GM21515 (cell line): ENCODE results near the gene MAEA.

ENCODE experiments used
- ATAC-seq: cut with Tn5 transposase; IDR thresholded peaks from one replicate; pipeline ENCODE4 v1.9.1; 2021; ENCODE audit not compliant: unreplicated experiment

The MAEA gene

DNA sequence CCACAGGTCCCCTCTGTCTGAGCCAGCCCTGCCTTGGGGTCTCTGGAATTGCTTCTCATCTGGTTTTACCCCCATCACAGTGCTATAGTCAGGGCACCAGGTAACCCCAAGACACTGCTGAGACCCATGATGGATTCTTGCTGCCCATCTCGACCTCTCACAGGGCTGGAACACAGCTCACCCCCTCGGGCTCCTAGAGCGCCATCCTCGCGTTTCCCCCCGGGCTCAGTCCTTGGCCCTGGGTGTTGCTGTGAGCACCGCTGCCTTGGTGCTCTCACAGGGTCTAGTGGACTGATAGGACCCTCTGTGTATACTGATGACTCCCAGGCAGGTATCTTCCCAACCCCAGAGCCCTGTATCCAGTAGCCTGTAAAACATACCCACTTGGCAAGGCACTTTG, 8.8 kb downstream of the MAEA start:
- ATAC-seq, result no peak

DNA sequence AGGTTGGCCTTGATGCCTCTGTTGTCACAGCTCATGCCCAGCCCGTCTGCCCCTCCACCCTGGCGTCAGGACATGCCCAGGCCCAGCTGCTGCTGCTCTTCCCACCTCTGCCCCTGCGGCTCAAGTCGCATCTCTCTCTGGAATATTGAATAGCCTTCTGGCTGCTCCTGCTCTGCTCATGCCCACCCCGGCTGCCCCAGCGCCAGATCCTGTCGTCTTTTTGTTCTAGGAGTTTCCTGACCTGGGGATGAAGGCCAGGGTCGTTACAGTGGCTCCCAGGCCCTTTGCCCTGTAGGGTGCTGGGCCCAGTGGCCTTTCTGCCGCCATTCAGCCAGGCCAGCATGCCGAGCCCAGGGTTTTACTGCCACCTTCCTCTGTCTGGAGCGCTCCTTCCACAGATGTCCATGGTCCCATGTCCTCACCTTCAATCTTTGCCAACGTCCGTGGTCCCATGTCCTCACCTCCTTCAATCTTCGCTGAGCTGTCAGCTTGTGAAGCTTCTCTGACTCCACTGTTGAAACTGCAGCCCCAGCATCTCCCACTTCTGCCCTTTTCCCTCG, 9.7 kb downstream of the MAEA start:
- no peak for ATAC-seq

DNA sequence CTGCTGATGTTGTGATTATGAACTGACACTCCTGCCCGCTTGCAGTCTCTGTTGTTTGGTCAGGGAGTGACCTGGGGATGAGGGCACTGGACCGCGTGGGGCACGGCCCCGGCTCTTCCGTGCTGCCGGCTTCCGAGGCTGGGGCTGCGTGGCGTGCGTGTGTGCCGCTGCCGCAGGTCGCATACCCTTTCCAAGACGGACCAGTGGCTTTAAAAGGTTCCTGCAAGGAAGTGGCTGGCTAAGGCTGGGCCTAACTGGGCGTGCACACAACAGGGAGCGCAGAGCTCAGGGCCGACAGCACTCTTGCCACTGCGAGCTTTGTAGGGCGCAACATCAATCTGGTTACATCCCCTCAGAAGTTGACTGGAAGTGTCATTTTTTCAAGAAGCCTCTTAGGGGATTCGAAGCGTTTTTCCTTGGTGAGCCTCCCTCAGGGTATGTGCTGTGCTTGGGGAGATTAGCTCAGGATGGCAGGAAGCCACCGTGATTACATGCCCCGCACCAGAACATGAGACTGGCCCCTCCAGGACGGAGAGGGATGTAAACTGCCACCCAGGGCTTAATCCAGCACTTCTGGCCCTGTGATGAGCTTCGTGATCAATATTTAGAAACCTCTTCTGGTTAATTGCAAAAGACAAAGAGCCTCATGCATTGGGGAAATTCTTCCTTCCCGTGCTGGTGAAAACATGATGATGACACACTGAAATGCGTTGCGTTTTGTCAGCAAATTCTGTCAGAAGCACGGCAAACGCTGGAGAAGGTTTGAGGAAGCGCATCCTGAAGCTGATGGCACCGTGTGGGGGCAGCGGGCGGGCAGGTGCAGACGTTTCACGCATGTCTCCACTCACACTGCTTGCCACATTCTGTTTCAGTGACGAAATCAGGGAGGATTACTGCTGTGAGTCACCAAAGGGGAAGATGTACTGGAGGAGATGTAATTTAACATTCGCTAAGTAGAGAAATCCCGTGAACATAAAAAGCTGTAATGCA, 11.1 kb downstream of the MAEA start:
- no peak for ATAC-seq

DNA sequence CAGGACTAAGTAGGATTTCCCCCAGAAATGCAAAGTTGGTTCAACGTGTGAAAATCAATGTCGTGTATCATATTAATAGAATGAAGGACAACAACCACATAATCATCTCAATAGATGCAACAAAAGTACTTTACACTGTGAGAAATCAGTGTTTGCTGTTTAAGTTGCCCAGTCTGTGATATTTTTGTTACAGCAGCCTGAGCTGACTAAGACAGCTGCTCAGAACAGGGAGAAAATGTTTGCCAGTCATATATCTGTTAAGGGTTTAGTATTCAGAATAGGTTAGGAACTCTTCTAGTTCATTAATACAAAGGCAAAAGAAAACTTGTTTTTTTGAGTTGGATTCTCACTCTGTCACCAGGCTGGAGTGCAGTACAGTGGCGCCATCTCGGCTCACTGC, 12.5 kb downstream of the MAEA start:
- ATAC-seq, result no peak

DNA sequence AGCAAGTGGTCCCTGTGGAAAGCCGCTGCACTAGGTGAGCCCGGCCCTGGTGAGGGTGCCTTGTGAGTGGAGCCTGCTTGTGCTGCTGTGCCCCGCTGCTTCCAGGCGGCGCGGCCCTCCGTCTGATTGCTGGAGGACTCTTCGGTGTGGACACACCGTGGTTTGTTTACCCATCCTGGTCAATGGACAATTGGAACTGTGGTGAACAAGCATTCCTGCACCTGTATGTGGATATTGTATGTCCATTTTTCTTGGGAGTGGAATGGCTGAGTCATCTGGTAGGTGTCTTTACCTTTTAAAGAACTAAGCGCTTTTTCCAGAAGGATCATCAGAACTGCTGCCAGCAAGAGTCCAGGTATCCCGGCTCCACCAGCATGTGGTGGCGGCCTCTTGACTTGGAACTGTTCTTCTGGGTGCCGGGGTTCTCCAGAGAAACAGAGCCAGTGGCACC, 15.6 kb downstream of the MAEA start:
- ATAC-seq, result no peak

DNA sequence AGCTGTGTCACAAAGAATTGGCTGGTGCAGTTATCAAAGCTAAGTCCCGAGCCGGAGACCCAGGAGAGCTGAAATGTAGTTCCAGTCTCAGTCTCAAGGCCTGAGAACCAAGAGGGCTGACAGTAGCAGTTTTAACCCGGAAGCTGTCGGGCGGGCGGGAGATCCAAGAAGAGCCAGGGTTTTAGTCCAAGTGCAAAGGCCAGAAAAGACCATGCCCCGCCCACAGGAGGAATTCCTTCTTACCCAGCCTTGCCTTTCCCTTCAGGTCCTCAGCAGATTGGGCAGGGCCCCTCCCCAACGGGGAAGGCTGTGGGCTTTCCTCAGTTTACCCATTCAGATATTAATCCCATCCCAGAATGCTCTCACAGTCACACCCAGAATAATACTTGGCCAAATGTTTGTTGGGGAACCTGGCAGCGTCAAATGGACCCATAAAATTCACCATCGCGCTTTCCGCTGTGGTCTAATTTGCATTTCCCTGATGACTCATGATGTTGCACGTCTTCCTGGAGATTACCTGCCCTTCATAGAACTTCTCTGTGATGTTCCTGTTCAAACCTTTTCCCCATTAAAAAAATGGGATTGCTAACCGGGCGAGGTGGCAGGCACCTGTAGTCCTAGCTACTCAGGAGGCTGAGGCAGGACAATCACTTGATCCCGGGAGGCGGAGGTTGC, 16.2 kb downstream of the MAEA start:
- no peak for ATAC-seq

DNA sequence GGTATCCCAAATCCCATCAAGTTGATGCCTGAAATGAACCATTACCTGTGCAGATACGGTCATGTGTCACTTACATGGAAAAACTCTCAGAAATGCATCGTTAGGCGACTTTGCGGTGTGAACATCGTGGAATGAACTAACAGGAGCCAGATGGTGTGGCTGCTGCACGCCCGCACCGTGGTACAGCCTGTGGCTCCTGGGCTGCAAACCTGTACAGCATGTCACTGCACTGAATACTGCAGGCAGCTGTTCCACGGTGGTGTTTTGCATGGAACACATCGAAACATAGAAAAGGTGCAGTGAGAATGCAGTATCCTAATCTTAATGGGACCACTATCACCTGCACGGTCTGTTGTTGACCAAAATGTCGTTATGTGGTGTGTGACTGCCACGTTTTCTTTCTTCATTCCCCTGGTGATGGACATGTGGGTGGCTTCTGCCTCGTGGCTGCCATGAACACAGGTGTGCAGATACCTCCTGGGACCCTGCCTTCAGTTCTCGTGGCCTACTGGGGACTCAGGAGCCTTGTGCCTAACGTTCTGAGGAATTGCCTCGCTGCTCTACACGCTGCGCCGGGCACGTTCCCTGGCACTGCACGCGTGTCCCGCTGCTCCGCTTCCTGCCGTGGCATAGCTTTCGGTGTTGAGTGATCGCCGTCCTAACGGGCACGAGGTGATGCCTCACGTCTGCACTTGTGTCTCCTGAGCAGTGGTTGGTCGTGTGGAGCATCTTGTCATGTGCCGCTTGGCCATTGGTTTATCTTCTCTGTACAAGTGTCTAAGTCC, 18.5 kb downstream of the MAEA start:
- no peak for ATAC-seq

DNA sequence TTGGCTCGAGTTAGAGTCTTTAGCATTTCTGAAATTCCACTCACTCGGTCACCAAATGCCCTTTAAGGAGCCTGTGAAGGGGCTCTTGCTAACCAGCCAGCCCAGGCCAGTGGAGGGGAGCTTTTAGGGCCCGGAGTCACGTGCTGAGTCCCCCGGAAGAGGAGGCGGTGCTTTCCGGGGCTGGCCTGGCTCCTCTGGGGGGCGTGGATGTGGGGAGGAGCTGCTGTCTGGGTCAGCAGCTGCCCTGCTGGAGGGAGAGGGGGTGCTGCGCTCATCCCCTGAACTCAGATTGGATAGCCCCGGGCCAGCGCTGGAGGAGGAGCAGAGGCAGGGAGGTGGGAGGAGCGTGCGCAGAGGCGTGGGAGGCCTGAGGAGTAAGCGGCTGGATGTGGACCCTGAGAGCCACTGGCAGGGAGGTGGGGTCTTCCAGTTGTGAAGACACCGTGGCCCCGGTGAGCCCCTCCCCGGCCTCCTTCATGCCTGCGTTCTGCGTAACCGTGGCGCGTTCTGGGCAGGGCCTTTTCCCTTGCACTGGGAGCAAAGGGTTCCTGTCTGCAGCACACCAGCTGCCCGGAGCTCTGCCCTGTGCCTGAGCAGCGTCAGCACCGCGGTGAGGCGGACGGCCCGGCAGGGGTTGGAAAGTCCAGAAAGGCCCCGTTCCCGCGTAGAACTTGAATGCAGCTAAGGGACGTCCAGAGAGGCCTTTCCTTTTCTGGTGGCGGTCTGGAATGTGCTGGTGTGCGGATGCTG, 19.7 kb downstream of the MAEA start:
- ATAC-seq, result peak; percentile 59

DNA sequence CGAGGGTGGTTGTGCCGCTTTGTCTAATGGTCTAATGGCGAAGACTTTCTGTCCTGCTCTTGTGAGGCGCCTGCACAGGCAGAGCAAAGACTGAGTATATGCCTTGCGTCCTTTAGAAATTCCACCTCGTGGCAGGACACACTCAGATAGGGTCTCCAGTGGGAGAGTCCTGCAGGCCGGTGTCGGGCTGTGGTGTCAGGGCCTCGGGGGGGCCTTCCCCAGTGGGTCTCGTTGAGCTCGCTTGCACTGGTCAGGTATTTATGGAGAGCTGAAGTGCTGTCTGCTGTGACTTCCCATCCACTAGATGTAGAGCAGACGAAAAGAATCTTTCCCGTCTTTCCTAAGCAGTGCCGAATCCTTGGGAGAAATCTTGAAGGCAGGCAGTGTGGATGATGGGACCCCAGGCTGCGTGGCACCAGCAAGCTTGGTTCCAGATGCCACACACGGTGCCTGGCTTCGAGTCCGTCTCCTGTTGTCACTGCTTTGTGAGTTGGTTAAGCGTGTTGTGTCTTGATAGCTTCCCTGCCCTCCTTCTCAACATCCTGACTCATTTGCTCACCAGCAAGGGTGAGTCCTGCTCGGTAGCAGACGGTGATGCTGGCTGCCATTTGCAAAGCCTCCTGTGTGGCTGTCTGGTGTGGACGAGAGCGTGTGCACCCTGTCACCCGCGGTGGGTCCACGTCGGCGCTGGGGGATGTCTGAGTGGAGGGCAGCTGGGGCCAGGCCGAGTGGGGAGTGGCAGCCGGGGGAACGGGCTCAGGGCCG, 20.5 kb downstream of the MAEA start:
- no peak for ATAC-seq

DNA sequence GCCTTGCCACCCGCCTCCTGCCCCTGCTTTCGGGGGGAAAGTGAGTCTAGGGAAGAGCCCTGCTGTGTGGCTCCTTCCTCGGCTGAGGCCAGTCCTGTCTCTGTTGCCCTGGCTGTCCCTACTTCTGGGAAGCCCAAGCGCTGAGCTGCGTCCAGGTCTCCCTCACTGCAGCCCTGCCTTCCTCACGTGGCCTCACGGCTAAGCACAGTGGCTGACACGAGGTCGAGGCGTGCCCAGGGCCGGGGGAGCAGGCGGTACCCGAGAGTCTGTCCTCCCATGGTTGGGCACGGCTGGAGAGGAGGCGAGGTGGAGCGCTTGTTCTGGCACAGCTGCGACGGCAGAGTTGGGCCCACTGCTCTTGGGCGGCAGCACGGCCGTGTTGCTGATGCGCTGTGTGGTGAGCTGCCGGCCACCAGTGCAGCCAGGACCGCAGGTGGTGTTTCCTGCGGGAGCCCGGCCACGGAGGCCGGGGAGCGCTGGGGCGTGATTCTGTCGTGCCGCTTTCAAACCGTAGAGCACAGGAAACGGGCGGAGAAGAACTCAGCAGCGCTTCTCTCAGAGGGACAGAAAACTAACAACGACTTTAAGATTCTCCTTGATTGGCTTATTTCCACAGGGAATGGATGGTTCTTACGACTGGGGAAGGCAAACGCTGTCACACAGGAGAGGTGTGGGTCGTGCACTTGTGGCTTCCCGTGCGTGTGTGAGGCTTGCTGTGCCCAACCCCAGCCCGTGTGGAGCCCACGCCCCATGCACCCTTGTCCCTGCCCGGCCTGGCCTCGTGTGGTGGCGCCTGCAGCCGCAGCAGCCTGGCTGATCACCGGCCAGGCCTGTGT, 21.3 kb downstream of the MAEA start:
- no peak for ATAC-seq

DNA sequence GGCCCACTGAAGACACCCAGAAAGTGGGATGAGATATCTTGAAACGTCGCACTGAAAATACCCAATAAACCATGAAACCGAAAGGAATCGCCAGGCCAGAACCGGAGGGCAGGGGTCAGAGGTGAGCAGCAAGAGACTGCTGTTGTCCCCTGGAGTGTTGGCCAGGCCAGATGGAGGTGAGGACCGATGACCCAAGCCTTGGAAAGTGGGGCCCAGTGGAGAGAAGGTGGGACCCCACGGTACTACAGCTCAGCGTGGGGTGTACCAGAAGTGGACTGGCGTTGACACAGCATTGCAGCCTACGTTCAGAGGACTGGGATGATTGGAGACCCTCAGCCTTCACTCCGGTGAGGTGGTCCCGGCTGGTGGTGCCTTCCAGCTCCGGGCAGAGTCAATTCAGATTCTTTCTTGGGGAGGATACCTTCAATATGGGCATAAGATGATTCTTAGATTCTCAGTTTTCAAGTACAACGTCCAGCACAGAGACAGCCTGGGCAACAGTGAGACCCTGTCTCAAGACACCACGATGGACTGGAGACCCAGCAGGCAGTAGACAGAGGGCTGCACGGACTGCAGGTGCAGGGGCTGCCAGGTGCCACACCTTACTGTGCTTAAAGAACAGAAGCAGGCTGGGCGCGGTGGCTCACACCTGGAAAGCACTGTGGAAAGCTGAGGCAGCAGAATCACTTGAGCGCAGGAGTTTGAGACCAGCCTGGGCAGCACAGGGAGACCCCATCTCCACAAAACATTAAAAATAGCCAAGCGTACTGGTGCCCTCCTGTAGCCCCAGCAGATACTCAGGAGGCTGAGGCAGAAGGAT, 23.3 kb downstream of the MAEA start:
- ATAC-seq, result no peak

DNA sequence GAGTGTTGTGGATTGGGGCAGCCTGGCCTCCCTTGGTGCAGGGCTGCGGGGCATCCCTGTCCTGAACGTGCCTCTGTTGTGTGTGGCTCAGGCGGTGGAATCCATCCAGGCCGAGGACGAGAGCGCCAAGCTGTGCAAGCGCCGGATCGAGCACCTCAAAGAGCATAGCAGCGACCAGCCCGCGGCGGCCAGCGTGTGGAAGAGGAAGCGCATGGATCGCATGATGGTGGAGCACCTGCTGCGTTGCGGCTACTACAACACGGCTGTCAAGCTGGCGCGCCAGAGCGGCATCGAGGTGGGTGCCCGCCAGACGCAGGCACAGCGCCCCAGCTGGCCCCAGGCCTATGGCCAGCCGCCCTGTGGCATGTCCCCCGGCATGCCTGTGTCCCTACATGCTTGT, 25.6 kb downstream of the MAEA start:
- ATAC-seq, result no peak

DNA sequence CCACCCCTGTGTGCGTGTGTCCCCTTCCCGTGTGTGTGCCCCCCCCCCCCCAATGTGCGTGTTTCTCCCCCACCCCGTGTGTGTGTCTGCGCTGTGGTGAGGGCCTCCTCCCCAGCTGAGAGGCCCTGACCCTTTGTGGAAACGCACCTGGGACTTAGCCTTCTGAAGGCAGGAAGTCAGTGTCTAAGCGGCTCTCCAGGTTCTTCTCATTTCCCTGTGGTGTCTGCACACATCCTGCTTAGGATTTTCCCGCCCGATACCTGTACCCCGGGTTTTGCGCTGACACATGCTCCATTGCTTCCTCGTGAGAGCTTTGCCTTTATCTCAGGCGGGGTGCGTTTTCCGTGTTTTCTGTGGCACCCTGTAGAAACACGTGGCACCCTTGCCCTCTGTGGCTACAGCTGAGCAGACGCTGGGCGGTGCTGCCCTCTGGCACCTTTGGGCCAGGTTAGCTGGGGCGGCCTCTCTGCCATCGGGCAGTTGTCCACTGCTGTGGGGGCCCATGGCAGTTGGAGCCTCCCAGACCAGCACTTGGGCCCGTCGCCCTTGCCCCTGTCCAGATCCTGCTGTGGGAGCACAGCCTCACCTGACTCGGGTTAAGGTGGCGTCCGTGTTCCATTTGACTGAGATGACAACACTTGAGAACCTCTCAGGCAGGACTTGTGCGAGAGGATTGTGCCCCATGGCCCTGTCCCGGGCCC, 26.3 kb downstream of the MAEA start:
- ATAC-seq, result no peak

DNA sequence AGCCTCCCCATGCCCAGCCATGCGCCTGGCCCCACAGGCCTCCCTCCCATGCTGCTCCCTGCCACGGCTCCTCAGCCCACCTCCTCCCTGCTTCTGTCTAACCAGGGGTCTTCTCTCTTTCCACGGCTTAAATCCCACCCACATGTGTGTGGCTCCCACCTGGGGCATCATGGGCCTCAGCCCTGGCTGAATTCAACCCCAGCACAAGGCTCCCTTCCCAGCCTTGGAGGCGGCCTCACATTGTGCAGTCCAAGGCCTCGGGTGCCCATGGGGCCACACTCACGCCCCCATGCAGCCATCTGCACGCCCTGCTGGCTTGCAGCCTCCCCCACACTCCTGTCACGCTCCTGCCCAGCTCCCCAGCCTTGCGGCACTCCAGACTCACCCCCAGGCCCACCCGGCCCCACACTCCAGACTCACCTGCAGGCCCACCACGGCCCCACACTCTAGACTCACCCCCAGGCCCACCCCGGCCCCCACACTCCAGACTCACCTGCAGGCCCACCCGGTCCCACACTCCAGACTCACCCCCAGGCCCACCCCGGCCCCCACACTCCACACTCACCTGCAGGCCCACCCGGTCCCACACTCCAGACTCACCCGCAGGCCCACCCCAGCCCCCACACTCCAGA, 27.0 kb downstream of the MAEA start:
- ATAC-seq, result no peak

DNA sequence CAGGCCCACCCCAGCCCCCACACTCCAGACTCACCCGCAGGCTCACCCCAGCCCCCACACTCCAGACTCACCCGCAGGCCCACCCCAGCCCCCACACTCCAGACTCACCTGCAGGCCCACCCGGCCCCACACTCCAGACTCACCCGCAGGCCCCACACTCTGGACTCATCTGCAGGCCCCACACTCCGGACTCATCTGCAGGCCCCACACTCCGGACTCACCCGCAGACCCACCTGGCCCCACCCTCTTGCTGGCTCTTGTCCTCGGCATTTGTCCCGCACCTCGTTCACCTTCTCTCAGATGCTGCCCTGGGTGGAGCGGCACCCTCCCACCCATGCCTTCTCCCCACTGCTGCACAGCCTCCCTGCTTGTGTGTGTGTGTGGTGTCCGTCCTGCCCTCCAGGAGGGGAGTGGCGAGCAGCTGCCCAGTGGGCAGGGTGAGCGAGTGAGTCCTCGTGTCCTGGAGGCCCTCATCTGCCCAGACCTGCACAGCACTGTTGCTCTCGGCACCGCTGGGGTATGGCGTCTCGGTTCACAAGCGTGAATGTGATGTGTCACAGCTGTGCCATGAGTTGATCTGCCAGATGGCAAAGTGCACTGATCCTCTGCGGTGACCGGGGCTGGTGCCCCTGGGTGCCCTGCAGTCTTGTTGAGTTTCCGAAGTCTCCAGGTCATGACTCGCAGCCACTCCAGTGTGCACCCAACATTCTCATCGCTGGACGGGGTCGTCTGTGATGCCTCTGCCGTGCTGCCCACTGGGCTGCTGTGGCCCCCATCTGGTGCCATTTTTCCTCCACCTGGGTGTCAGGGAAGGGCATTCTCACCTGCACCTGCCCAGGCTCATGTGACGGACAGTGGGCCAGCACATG, 27.7 kb downstream of the MAEA start:
- no peak for ATAC-seq

DNA sequence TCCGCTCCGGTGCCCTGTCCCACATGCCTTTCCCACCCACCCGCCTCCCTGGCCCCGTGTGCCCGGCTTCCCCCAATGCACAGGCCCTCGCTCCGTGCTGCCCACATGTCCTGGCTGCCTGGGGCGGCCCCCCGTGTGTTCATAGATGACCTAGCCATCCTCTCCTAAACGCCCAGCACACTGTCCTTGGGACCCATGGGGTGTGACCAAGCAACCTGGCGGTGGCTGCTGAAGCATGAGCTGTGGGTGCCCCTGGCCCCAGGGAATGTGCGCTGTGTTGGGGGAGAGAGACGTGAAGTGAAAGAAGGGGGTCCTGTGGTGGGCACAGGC, 28.3 kb downstream of the MAEA start:
- no peak for ATAC-seq
